ENCODE data around the gene APOL4.

The APOL4 gene

DNA sequence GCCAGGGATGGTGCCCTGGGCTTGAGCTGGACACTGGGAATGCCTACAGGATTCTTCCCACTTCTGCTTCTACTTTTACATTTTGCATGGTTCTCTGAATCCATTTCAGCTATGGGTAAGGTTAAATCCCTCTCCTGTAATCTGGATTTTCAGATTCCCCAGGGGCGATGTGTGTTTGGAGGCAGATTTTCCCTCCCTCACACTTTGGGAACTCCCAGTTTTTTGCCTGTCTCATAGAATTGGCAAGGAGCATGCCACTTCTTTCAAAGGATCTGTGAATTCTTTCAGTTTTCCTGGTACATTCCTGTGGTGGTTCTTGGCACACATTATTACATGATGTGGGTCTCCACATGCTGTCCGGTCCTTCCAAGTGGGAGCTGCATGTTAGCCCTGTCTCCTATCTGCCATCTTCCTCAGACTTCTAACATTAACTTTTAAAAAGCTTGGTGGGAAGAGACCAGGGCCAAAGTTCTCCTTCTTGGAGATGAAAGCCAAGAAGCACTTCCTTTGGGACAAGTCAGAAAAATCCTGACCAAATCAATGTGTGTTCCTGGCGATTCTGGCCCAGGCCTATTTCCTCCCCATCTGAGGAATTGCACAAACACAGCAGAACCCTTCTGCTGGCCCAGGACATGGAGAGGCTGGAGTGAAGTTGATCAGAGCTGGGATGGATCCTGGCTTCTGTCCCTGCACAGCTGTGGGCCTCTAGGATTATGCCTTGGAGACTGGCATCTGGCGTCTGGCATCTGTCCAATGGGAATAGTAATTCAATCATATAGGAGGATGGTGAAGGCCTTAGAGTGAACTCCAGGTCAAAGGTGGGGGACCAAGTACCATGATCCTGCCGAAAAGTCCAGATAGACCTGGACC lies 43.1 kb upstream of the APOL4 start:
- DNase-seq (ENCODE audit: extremely low read depth, insufficient read length) = no peak
- TF ChIP-seq, protein P1, sequence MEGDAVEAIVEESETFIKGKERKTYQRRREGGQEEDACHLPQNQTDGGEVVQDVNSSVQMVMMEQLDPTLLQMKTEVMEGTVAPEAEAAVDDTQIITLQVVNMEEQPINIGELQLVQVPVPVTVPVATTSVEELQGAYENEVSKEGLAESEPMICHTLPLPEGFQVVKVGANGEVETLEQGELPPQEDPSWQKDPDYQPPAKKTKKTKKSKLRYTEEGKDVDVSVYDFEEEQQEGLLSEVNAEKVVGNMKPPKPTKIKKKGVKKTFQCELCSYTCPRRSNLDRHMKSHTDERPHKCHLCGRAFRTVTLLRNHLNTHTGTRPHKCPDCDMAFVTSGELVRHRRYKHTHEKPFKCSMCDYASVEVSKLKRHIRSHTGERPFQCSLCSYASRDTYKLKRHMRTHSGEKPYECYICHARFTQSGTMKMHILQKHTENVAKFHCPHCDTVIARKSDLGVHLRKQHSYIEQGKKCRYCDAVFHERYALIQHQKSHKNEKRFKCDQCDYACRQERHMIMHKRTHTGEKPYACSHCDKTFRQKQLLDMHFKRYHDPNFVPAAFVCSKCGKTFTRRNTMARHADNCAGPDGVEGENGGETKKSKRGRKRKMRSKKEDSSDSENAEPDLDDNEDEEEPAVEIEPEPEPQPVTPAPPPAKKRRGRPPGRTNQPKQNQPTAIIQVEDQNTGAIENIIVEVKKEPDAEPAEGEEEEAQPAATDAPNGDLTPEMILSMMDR (IDR thresholded peaks at IDR 0.05; ENCODE audit: insufficient read depth, low read length, poor library complexity, severe bottlenecking) = no peak
- Histone ChIP-seq H3K27me3 (replicated peaks; ENCODE audit: control insufficient read depth, insufficient read depth, low read length) (no peaks in the 10 kb centered on the region), H3K36me3 (ENCODE audit: control insufficient read depth, insufficient read depth, low read length) (no peaks in the 10 kb centered on the region), H3K4me3 (replicated peaks; ENCODE audit: low read depth, low read length) (no peak overlapping the region)

DNA sequence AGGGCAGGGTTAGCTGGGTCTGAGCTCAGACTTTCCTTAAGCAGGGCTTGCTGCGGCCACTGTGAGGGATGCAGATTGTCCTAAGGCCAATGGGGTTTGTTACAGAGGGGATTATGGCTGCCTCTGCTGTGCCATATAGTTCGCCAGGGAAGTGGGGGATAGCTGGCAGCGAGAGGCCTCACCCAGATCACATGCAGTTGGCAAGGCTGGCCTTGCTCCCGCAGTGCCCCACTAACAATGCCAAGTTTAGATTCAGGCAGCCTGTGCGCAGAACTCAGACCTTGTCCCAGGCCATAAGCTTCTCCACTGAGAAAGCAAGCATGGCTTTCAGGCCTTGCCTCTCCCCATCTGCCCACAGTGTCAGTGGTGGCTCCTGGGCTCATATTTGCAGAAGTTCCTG lies 42.4 kb upstream of the APOL4 start:
- no peak for DNase-seq (ENCODE audit: extremely low read depth, insufficient read length)
- Histone ChIP-seq H3K36me3 (ENCODE audit: control insufficient read depth, insufficient read depth, low read length) (no peaks in the 10 kb centered on the region), H3K4me3 (replicated peaks; ENCODE audit: low read depth, low read length) (no peak overlapping the region), H3K27me3 (replicated peaks; ENCODE audit: control insufficient read depth, insufficient read depth, low read length) (no peaks in the 10 kb centered on the region)
- TF ChIP-seq, protein P1 (IDR thresholded peaks at IDR 0.05; ENCODE audit: insufficient read depth, low read length, poor library complexity, severe bottlenecking) = no peak

DNA sequence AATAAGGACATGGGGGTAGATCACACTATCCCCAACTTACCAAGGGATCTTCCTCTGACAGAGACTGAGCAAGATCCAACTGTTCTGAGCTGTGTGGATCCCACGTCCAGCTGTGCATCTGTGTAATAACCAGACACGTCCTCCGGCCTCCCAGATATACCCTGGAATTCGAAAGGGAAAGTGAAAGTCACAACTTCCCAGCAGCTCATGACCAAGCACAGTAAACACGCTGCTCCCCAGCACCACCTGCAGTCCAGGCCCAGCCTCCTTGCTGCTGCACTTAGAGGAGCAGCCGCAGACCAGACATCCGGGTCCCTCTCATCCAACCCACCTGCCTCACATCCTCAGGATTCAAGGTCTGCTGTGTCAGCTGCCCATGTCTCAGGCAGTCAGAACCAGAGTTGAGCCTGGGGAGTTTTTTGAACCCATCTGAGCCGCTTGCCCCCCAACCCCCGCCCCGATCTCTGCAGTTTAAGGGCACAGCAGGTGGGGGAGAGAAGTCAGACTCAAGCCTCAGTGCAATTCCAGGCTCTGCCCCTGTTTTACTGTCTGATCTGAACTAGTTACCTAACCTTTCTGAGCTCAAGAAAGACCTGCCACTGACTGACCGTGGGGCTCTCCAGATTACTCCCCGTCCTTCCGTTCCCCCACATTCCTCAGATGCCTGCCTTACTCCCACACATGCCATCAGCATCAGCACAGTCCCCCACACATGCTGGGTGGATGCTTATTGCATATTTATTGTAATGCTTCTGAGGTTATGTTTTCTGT lies 38.0 kb upstream of the APOL4 start, which contains the start of gene APOL2:
Gene APOL2, minus strand, starts transcription at position 127 of the 771 bp plus-strand sequence. CDS start 6,365 bp downstream, outside the sequence.
- peak; percentile 60 for DNase-seq (ENCODE audit: extremely low read depth, insufficient read length)
- TF ChIP-seq, protein P1 (IDR thresholded peaks at IDR 0.05; ENCODE audit: insufficient read depth, low read length, poor library complexity, severe bottlenecking) = peak; percentile 76
- peak within 1 kb of the TSS; percentile 85 for H3K4me3 ChIP-seq (replicated peaks; ENCODE audit: low read depth, low read length)
- no peaks in the 10 kb centered on the region for H3K27me3 ChIP-seq (replicated peaks; ENCODE audit: control insufficient read depth, insufficient read depth, low read length)
- no peaks in the 10 kb centered on the region; the same call in 1 of the 2 replicates for H3K36me3 ChIP-seq (ENCODE audit: control insufficient read depth, insufficient read depth, low read length)

DNA sequence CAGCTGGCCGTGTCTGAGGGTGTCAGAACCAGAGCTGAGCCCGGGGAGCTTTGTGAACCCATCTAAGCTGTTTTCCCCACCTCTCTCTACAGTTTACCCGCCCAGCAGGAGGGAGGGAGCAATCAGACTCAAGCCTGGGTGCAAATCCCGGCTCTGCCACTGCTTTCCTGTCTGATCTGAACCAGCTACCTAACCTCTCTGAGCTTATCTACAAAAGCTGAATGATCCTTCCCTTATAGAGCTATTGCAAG lies 37.5 kb upstream of the APOL4 start:
- DNase-seq (ENCODE audit: extremely low read depth, insufficient read length) = no peak
- TF ChIP-seq, protein P1 (IDR thresholded peaks at IDR 0.05; ENCODE audit: insufficient read depth, low read length, poor library complexity, severe bottlenecking) = no peak
- H3K36me3 ChIP-seq (ENCODE audit: control insufficient read depth, insufficient read depth, low read length) = no peaks in the 10 kb centered on the region; the same call in 1 of the 2 replicates
- H3K27me3 ChIP-seq (replicated peaks; ENCODE audit: control insufficient read depth, insufficient read depth, low read length) = no peaks in the 10 kb centered on the region
- peak overlapping the region; percentile 85 for H3K4me3 ChIP-seq (replicated peaks; ENCODE audit: low read depth, low read length)

DNA sequence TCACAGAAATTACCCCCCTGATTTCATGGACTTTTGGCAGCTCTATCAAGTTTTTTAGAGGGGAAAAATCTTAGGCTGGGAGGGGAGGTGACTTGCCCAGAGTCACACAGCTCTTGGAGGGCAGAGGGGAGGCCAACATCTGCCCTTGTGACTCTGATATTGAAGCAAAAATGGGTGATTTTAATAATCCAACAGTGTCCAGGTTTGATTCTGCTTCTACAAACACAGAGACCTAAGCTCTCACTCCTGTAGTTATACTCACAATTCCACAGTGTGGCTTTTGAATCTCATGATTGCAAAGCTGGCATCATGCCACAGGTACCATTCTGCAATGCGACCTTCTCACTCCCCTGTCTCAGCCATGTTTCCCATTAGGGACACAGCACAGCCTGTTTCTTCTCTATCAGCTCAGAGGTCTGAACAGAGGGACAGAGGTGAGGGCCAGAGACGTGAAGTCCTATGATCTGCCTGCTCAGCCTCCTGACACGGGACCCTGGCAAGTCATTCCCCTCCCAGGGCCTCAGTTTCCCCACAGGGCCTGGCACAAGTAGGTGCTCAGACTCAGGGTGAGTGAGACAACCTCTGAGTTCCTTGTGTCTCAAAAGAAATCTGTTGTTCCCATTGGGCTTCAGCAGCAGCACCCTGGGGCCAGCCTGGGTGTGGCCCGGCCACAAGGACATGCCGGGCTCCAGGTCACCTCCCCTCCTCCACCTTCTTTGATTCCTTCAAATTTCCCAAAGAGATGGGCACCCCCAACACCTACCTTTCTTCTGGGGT lies 37.0 kb upstream of the APOL4 start:
- H3K4me3 ChIP-seq (replicated peaks; ENCODE audit: low read depth, low read length) = peak overlapping the region; percentile 85
- no peaks in the 10 kb centered on the region for H3K27me3 ChIP-seq (replicated peaks; ENCODE audit: control insufficient read depth, insufficient read depth, low read length)
- DNase-seq (ENCODE audit: extremely low read depth, insufficient read length) = no peak
- no peaks in the 10 kb centered on the region; the same call in 1 of the 2 replicates for H3K36me3 ChIP-seq (ENCODE audit: control insufficient read depth, insufficient read depth, low read length)
- TF ChIP-seq, protein P1 (IDR thresholded peaks at IDR 0.05; ENCODE audit: insufficient read depth, low read length, poor library complexity, severe bottlenecking) = no peak

All from GM06990 (cell line).